Measurements from ENCODE around the gene ALK. TPM values are rescaled to one million over a fixed set of nuclear protein-coding genes. Genes with fewer than 3 reads are reported as not detected.

The ALK gene
- total RNA-seq, 2 experiments from 2014 or later: not detected

DNA sequence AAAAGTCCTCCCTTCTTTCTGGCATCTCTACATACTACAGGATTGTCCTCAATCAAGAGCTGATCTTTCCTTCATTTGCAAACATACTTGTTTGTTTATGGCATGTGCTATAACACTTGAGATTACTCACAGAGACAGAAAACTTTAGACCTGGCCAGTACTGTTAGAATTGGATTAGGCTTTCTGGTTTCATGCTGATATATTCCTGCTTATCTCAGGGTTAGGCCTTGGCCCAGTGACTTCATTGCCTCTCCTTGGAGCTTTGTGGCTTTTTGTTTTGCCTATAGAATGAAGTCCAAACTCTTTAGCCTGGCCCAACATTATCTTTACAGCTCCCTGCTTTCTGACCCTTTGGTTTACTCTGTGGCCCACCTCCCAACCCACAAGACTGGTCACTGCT, 363.3 kb downstream of the ALK start:
- CTCF ChIA-PET: no interaction called here
- H3K36me3 Mint-ChIP-seq: no peaks in the 10 kb centered on the region
- no peaks in the 10 kb centered on the region for H3K4me1 Mint-ChIP-seq
- H3K4me3 Mint-ChIP-seq: no peak overlapping the region
- DNase-seq (no peak), ATAC-seq (no peak)
- H3K27ac Mint-ChIP-seq: no peak overlapping the region
- H3K27me3 Mint-ChIP-seq: peaks cover 22% of the 10 kb centered on the region
- no peaks in the 10 kb centered on the region for H3K9me3 Mint-ChIP-seq (ENCODE audit: low read depth)

DNA sequence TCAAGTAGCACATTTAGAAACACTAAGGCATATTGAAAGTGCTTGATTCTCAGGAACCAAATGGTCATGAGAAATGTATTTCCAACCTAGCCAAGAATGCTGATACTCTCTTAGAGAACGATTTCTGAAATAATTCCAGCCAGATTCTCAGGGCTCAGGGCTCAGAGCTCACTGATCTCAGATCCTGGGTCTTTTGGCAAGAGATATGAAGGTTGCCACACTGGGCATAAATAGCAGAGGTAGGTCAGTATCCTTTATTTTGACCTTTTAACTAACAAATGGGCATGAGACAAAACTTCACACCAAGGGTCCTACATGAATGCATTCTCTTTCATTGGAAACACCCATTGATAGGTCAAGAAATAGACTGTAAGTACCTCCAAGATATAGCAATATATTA, 364.1 kb downstream of the ALK start:
- no peak for DNase-seq
- no peaks in the 10 kb centered on the region for H3K4me1 Mint-ChIP-seq
- no peaks in the 10 kb centered on the region for H3K36me3 Mint-ChIP-seq
- CTCF ChIA-PET: no interaction called here
- no peak overlapping the region for H3K4me3 Mint-ChIP-seq
- no peak overlapping the region for H3K27ac Mint-ChIP-seq
- no peak for ATAC-seq
- no peaks in the 10 kb centered on the region for H3K9me3 Mint-ChIP-seq (ENCODE audit: low read depth)
- peaks cover 25% of the 10 kb centered on the region for H3K27me3 Mint-ChIP-seq

DNA sequence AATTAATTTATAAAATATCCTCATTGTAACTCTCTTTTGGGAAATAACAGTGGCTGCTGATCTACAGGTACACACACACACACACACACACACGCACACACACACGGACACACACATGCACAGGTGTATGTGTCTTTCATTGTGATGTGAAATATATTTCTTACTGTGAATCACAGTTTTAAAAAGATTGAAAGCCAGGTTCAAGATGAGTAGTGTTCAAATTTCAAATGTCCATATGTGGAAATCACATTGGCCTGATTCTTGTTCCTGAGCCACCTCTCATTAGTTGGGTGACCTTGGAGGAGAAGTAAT, 372.4 kb downstream of the ALK start:
- Mint-ChIP-seq H3K27me3 (peaks cover 43% of the 10 kb centered on the region), H3K36me3 (no peaks in the 10 kb centered on the region)

DNA sequence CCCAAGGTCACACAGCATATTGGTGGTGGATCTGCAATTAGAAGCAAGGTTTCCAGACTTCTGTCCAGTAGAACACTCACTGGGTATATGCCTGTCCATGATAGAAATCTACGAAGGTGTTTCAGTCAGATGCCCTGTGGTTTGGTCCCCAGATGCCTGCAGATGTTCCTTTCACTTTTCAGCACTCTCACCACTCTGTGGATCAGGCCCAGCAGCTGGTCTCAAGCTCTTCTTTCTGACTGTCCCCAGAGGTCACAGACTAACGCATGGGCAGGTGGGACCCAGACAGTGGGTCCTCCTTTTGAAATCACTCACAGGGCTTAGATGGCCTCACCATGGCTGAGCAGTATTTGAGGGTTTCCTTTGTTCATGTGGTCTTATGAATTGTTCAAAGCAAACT, 376.5 kb downstream of the ALK start:
- DNase-seq (no peak), ATAC-seq (no peak)
- H3K4me1 Mint-ChIP-seq: no peaks in the 10 kb centered on the region
- H3K27me3 Mint-ChIP-seq: peaks cover 40% of the 10 kb centered on the region
- no peak overlapping the region for H3K27ac Mint-ChIP-seq
- no peaks in the 10 kb centered on the region for H3K9me3 Mint-ChIP-seq (ENCODE audit: low read depth)
- H3K36me3 Mint-ChIP-seq: no peaks in the 10 kb centered on the region
- CTCF ChIA-PET: no interaction called here
- no peak overlapping the region for H3K4me3 Mint-ChIP-seq

More for the DNA sequence above, 372.4 kb downstream of the ALK start:
- CTCF ChIA-PET: no interaction called here
- DNase-seq: no peak
- no peak for ATAC-seq
- Mint-ChIP-seq H3K4me3 (no peak overlapping the region), H3K9me3 (ENCODE audit: low read depth) (no peaks in the 10 kb centered on the region), H3K4me1 (no peaks in the 10 kb centered on the region), H3K27ac (no peak overlapping the region)

DNA sequence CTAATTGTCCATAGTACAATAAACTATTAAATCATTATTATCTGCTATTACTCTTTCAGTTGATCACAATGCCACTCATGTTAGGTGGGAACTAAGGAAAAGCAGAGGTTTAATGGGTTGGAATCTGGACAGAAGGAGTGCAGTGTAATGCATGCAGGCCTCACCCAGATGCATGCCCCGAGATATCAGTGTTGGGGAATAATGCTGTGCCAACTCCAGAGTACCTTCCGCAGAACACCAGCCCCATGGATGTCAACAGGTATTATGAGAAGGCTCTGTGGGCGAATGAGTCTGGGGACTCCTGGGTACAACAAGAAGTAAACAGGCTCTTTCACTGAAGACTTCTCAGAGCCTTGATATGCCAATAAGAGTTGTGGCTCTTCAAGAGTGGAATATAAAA, 377.4 kb downstream of the ALK start:
- H3K36me3 Mint-ChIP-seq: no peaks in the 10 kb centered on the region
- DNase-seq (no peak), ATAC-seq (no peak)
- peaks cover 43% of the 10 kb centered on the region for H3K27me3 Mint-ChIP-seq
- H3K27ac Mint-ChIP-seq: no peak overlapping the region
- CTCF ChIA-PET: no interaction called here
- H3K9me3 Mint-ChIP-seq (ENCODE audit: low read depth): no peaks in the 10 kb centered on the region
- no peaks in the 10 kb centered on the region for H3K4me1 Mint-ChIP-seq
- no peak overlapping the region for H3K4me3 Mint-ChIP-seq

DNA sequence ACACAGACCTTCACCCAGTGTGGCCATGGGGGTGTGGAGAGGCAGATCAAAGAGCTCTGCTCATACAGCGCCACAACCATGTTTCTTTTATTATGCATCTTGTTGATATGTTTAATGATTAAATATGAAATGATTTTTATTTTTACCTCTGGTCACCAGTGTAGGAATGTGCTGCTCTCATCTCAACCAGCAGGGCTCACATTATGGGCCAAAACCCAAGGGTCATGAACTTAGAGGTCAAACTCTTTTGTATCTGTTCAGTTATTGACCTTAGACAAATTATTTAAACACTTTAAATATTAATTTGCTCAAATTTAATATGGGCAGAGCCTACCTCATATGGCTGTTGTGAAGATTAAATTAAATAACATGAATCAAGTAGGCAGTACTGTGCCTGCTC, 386.2 kb downstream of the ALK start:
- Mint-ChIP-seq H3K4me1 (no peaks in the 10 kb centered on the region), H3K9me3 (ENCODE audit: low read depth) (no peaks in the 10 kb centered on the region), H3K4me3 (no peak overlapping the region), H3K27ac (no peak overlapping the region), H3K27me3 (peaks cover 46% of the 10 kb centered on the region), H3K36me3 (no peaks in the 10 kb centered on the region)
- no peak for DNase-seq
- no peak for ATAC-seq
- CTCF ChIA-PET: no interaction called here

DNA sequence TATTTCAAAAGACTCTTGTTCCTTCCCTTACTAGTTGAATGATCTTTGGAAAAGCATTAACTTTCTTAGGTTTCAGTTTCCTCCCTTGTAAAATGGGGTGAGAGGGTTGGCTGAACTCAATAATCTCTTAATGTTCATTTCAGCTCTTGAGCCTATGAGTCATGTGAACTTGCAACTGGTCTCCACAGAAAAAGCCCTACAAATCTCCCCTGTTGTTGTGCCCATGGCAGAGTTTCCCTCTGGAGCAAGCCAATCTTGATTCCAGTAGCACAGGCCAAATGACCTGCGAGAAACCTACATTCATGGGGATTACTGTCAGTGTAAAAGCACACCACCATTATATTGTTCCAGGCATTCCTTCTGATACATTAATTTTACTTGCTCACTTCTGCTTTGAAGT, 388.9 kb downstream of the ALK start:
- peaks cover 36% of the 10 kb centered on the region for H3K27me3 Mint-ChIP-seq
- CTCF ChIA-PET: no interaction called here
- H3K4me1 Mint-ChIP-seq: peaks cover 6% of the 10 kb centered on the region
- no peak overlapping the region for H3K4me3 Mint-ChIP-seq
- no peaks in the 10 kb centered on the region for H3K9me3 Mint-ChIP-seq (ENCODE audit: low read depth)
- DNase-seq: no peak
- H3K36me3 Mint-ChIP-seq: no peaks in the 10 kb centered on the region
- no peak overlapping the region for H3K27ac Mint-ChIP-seq
- no peak for ATAC-seq

DNA sequence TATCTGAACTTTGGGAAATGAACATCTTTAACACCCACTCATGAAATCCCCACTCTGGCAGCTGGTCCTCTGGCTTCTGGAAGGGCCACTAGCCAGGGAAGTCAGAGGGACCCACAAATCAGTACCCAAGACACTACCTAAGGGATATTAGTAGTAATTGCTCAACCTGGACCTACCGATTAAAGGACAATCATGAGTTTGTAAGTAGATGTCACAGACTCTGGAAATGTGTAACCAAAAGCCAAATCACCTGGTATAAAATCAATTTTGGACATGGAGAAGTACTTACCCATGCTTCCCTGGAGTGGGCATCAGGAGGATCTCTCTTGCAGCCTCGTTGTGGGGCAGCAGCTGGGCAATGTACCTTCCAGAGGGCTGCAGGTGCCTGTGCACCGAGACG, 389.8 kb downstream of the ALK start:
- no peaks in the 10 kb centered on the region for H3K9me3 Mint-ChIP-seq (ENCODE audit: low read depth)
- H3K4me3 Mint-ChIP-seq: no peak overlapping the region
- no peaks in the 10 kb centered on the region for H3K36me3 Mint-ChIP-seq
- H3K4me1 Mint-ChIP-seq: peaks cover 6% of the 10 kb centered on the region
- peaks cover 33% of the 10 kb centered on the region for H3K27me3 Mint-ChIP-seq
- no peak overlapping the region for H3K27ac Mint-ChIP-seq
- DNase-seq: no peak
- CTCF ChIA-PET: no interaction called here
- no peak for ATAC-seq

DNA sequence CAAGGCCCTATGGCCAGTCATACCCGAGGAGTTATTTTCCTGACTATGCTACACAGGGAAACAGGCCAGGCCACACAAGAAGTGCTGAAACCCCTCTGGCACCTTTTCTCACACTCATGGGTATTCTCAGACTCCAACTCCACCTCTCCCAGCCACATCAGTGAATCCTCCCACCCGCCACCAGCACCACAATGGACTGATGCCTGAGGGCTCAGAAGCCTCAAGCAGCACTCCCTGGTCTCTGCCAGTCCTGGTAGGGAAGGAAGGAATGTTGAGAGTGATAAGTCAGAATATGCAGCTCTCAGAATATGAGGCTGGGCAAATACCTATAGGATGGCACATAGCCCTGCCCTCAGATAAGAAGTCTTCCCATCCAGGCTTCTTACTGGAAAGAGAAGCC, 391.1 kb downstream of the ALK start:
- H3K4me3 Mint-ChIP-seq: no peak overlapping the region
- CTCF ChIA-PET: no interaction called here
- H3K27ac Mint-ChIP-seq: no peak overlapping the region
- H3K36me3 Mint-ChIP-seq: no peaks in the 10 kb centered on the region
- peaks cover 28% of the 10 kb centered on the region for H3K27me3 Mint-ChIP-seq
- H3K9me3 Mint-ChIP-seq (ENCODE audit: low read depth): no peaks in the 10 kb centered on the region
- no peak for ATAC-seq
- peaks cover 6% of the 10 kb centered on the region for H3K4me1 Mint-ChIP-seq
- DNase-seq: no peak

DNA sequence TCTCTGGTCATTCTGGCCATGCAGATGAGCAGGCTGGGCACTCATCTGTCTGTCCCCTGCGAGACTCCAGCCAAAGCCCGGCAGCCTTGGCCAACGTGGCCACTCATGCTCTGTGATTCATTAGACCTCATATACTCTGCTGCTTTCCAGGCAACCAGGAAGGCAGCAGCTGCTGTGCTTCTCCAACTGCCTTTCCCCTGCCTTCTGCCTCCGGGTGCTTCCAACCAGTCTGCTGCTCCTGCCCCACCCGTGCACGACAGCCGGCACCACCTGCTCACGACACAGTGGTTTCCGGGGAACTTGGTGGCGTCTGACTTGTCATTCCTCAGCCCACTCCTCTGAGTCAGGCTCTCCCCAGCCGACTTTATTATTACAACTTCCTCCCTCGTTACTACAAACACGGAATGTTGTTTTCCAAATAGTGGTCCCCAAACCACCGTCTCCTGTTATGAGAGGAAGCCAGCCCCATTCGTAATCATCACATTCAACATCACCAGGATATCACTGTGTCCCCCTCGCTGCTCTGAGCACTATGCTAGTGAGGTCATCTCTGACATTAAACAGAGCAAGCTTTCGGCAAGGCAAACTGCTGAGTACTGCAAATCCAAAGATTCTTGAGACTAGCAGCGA, 392.4 kb downstream of the ALK start:
- H3K36me3 Mint-ChIP-seq: no peaks in the 10 kb centered on the region
- H3K4me3 Mint-ChIP-seq: no peak overlapping the region
- DNase-seq (no peak), ATAC-seq (peak; percentile 27)
- peaks cover 6% of the 10 kb centered on the region for H3K4me1 Mint-ChIP-seq
- H3K9me3 Mint-ChIP-seq (ENCODE audit: low read depth): no peaks in the 10 kb centered on the region
- CTCF ChIA-PET: interaction anchor here (0.7 kb wide), 1 partner anchor 488 kb away, joined by 3 read pairs; no protein-coding TSS in a partner anchor
- no peak overlapping the region for H3K27ac Mint-ChIP-seq
- H3K27me3 Mint-ChIP-seq: peaks cover 24% of the 10 kb centered on the region

DNA sequence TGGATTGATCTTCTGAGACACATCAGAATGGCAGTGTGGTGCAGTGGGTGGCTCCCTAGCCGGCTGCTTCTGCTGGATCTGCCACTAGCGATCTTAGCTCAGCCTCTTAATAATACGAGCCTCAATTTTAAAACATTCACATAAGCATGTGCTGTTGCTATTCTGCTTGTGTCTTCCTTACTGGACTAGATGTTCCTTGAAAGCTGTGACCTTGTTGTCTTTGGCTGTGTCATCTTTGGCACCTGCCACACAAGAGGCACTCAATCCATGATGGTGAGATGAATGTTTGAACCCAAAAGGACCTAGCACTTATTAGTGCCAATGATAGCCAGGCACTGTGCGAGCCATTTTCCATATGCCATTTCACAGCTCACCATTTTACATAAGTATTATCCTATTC, 393.0 kb downstream of the ALK start:
- no peak for ATAC-seq
- no peak for DNase-seq
- H3K4me3 Mint-ChIP-seq: no peak overlapping the region
- peaks cover 19% of the 10 kb centered on the region for H3K27me3 Mint-ChIP-seq
- H3K4me1 Mint-ChIP-seq: peaks cover 6% of the 10 kb centered on the region
- no peak overlapping the region for H3K27ac Mint-ChIP-seq
- H3K9me3 Mint-ChIP-seq (ENCODE audit: low read depth): no peaks in the 10 kb centered on the region
- CTCF ChIA-PET: no interaction called here
- H3K36me3 Mint-ChIP-seq: no peaks in the 10 kb centered on the region

DNA sequence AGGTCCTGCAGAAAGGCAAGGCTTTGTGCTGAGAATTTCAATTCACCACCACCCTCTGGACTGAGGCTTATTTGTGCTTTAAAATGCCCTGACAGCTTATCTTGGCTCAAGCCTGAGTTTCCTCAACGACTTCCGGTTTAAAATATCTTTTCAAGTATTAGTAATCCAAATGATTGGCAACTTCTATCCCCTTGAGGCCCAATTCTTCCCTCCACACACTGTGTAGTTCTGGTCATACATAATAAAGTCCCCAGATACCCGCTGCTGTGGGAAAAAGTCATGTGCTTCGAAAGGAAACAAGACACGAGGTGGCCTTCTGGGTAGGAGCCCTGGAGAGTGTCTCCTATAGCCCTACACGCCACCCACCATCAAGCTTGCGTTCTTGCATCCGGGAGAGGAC, 393.4 kb downstream of the ALK start:
- DNase-seq: no peak
- no peak overlapping the region for H3K27ac Mint-ChIP-seq
- CTCF ChIA-PET: no interaction called here
- no peaks in the 10 kb centered on the region for H3K36me3 Mint-ChIP-seq
- no peak overlapping the region for H3K4me3 Mint-ChIP-seq
- no peaks in the 10 kb centered on the region for H3K9me3 Mint-ChIP-seq (ENCODE audit: low read depth)
- peaks cover 17% of the 10 kb centered on the region for H3K27me3 Mint-ChIP-seq
- peaks cover 6% of the 10 kb centered on the region for H3K4me1 Mint-ChIP-seq
- no peak for ATAC-seq

DNA sequence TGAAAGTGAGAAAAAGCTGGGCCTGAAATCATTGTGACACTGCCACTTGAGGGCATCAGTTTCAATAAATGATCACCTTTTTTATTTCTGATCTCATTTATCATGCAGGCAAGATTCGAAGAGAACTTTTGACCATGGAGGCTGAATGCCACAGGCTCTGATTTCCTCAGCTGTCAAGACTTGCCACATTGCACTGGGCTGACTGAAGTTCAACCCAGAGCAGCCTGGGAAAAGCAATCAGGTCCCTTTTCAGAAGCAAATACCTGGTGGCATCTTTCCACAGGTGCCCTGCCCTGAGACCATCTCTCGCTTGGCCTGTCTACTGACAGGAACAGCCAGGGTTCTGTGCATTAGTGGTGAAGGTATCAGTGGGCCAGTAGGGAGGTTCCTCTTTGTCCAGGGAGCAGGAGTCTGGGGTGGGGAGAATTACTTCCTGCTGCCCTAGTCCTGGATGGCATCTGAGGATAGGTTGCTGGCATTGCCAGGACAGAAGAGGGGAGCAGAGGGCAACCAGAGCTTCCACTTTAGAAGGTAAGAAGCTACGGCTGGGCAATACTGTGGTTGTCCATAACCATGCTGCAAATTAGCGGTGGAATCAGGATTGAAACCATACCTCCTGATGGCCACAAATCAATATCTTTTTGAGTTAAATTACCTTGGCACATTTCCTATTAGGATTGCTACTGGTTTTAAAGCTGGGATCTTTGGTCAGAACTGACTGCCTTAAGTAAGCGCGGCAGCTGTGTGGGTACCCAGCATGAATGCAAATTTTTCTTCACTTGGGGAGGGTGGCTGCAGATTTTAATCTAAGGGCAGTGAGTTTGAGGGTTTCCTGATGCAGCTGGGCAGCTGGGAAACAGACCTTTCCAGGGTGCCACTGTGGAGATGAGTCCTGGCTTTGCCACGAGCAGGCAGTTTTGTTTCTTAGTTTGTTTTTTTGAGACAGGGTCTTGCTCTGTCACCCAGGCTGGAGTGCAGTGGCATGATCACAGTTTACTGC, 394.5 kb downstream of the ALK start:
- peaks cover 6% of the 10 kb centered on the region for H3K4me1 Mint-ChIP-seq
- no peak overlapping the region for H3K4me3 Mint-ChIP-seq
- DNase-seq (no peak), ATAC-seq (no peak)
- CTCF ChIA-PET: no interaction called here
- no peak overlapping the region for H3K27ac Mint-ChIP-seq
- H3K36me3 Mint-ChIP-seq: no peaks in the 10 kb centered on the region
- no peaks in the 10 kb centered on the region for H3K9me3 Mint-ChIP-seq (ENCODE audit: low read depth)
- peaks cover 13% of the 10 kb centered on the region for H3K27me3 Mint-ChIP-seq

DNA sequence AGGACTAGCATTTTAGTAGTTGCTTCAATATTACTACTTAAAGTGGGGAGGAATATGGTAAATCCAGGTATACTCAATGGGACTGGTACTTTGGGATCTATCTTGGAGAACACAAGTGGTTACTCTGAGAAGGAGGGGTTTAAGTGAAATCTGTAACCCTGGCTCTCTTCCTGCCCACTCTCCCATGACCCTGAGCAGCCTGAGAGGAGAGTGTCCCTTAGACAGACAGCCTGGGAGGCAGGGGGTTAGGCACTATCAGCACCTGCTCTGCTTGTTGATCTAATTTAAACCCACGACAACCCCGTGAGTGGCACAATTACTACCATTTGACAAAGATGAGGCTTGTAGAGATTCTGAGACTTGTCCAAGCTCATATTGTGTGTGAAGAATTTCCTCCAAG, 395.5 kb downstream of the ALK start:
- Mint-ChIP-seq H3K27me3 (peaks cover 9% of the 10 kb centered on the region), H3K4me3 (no peak overlapping the region), H3K27ac (no peak overlapping the region), H3K36me3 (no peaks in the 10 kb centered on the region), H3K4me1 (peaks cover 6% of the 10 kb centered on the region), H3K9me3 (ENCODE audit: low read depth) (no peaks in the 10 kb centered on the region)
- ATAC-seq: no peak
- DNase-seq: no peak
- CTCF ChIA-PET: no interaction called here

Measured in activated CD8-positive, alpha-beta memory T cell treated with anti-CD3 and anti-CD28 coated beads, Interleukin-2, amount 10 ng/mL, durations not matched to agents 7 days and 5 days (primary cell).